SK-N-MC (cell line): ENCODE data around the gene OTOS.

ENCODE experiments used
- EZH2 ChIP-seq: fragments of 200-600 bp; sonication (generic); IDR thresholded peaks from one replicate; pipeline ENCODE4 v1.6.1; 2017; ENCODE audit warnings: antibody characterized with exemption
- FOXP2 ChIP-seq: optimal IDR thresholded peaks from 2 replicates; pipeline ENCODE3; 2011; ENCODE audit warnings: mild to moderate bottlenecking, moderate library complexity; ENCODE audit not compliant: insufficient read depth; ENCODE audit errors: extremely low read length, control extremely low read depth
- POLR2AphosphoS5 ChIP-seq: IDR thresholded peaks from 2 replicates; pipeline ENCODE4 v1.6.1; 2012; ENCODE audit warnings: mild to moderate bottlenecking, low read depth, low read length, borderline replicate concordance

- no peak for TF ChIP-seq EZH2
- no peak for TF ChIP-seq POLR2AphosphoS5
- TF ChIP-seq FOXP2 = no peak
These were observed 38.8 kb upstream of the OTOS start for GRCh38 chr2:240179186-240179815.
